HS-5 (cell line): ENCODE measurements around the gene STIL.
"Not testable (repeated sequence)": the region's sequence is repeated elsewhere in the genome, so short reads cannot be mapped to it uniquely, and the experiment has no call there.

Experiments
- DNase-seq: peaks from one replicate; pipeline ENCODE4 v3.0.0-alpha.2; 2012; ENCODE audit warnings: low read depth

The STIL gene

GRCh38 chr1:47319968-47320367 is 6.0 kb upstream of the STIL start:
- DNase-seq, result not testable (repeated sequence)

- DNase-seq, result peak; percentile 18
Measured at GRCh38 chr1:47317841-47318240, 3.9 kb upstream of the STIL start.

- no peak for DNase-seq
Measured at GRCh38 chr1:47309427-47309826, 4.5 kb downstream of the STIL start.

DNA sequence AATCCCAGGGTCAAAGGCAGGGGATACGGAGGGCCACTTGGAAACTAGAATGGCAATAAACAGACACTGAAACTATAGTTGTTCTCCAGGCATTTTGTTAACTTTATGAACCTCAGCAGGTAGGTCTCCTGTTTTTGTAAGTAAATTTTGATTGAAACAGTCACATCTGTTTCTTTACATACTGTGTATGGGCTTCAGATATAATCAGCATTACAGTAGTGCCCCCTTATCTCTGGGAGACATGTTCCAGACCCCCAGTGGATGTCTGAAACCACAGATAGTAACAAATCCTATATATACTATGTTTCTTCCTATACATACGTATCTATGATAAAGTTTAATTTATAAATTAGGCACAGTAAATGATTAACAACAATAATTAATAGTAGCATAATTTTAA is 11.5 kb downstream of the STIL start:
- no peak for DNase-seq

DNA sequence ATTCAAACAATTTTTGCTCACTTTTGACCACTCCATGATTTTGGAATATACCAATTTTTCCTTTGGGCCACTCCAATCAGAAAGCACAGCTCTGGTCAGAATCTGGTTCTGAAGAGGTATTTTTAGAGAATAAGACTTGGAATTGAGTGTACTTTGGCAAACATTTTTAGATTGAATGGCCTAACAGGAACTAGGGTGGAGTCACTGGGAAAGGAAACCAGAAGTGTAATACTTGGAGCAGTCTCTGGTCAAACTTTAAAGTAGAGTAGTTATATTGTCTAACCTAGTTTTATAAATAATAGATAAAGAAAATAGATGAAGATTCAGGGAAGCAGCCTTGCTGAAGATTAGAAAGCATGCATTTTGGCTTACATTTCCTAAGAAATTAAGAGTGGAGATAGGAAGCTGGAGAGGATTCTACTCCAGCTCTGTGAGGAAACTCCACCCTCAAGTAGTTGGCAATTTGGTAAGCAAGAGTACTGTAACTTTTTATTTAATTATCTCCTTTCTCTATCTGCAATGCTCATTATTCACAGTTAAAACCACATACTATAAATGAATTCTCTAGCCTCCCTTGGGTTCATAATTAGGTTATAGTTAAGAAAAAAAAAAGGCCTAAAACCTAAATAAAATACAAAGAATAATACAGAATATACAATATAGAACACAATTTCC is 15.8 kb downstream of the STIL start:
- no peak for DNase-seq

DNA sequence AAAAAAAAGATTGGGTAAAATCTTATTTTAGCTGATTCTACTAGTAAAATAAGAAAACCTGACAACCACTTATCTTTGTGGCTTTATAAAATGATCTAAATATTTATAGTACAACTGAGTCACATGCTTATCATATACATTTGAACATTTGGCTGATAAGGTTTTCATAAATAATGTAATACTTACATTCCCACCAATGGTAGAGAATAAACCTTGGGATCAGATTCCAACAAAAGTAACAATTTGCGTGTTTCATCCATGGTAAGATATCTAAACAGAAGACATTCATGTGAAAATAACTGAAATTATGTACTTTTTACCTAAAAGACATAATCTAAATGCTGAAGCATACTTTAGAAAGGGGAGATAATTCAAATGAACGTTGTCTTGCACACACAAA is 18.4 kb downstream of the STIL start:
- DNase-seq, result no peak

GRCh38 chr1:47294863-47295262 is 19.1 kb downstream of the STIL start:
- DNase-seq, result not testable (repeated sequence)

DNA sequence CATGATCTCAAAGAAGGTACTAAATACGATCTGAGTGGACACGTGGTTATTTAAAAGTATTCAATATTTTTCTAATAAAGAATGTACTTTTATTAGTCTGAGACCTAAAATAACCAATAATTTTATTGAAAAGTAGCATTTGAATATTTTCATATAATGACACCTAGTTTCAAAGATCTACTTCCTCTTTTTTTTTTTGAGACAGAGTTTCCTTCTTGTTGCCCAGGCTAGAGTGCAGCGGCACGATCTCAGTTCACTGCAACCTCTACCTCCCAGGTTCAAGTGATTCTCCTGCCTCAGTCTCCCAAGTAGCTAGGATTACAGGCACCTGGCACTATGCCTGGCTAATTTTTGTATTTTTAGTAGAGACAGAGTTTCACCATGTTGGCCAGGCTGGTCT is 25.8 kb downstream of the STIL start:
- DNase-seq, result not testable (repeated sequence)

DNA sequence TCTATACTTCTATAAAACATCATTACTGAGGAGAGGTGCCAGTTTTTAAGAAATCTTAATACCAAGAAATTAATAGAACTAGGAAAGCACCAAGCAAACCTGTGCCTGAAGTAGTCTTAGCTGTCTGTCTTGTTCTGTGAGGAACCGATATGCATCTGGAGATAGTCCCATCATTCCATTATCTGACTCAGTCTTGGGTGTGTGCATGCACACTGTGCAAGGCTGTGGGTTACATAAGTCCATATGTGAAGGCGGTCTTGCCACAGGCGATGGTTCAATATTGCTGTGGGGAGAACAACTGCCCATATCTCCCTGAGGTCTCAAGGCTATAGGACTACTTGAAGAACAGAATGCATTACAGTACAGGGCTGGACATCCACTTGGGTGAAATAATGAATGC is 33.8 kb downstream of the STIL start:
- DNase-seq, result no peak

DNA sequence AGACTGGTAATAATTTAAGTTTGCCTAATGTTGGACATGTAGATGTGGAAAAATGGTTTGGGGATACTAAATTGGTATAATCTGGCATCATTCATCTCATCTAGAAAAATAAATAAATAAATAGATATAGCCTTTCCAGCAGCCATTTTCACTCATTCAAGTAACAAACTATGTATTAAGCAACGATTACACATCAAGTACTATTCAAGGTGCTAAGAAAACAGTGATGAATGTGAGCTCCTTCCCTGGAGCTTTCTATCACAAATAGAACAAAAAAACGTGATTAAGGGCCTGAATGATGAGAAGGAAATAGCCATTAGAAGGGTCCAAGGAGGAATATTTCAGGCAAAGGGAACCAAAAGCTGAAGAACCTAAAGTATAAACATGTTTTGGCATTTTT is 37.1 kb downstream of the STIL start:
- DNase-seq, result no peak

DNA sequence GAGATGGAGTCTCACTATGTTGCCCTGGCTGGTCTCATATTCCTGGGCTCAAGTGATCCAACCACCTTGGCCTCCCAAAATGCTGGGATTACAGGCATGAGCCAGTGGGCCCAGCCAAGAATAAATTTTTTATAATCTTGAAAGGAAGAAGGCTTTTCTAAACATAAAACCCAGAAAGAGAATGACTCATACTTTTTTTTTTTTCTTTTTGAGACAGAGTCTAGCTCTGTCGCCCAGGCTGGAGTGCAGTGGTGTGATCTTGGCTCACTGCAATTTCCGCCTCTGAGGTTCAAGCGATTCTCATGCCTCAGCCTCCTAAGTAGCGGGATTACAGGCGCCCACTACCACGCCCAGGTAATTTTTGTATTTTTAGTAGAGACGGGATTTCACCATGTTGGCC is 38.1 kb downstream of the STIL start:
- not testable (repeated sequence) for DNase-seq

DNA sequence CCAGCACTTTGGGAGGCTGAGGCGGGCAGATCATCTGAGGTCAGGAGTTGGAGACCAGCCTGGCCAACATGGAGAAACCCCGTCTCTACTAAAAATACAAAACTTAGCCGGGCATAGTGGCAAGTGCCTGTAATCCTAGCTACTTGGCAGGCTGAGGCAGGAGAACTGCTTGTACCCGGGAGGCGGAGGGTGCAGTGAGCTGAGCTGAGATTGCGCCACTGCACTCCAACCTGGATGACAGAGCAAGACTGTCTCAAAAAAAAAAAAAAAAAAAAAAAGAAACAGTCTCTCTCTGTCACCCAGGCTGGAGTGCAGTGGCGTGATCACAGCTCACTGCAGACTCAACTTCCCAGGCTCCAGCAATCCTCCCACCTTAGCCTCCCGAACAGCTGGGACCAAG is 48.4 kb downstream of the STIL start:
- not testable (repeated sequence) for DNase-seq

DNA sequence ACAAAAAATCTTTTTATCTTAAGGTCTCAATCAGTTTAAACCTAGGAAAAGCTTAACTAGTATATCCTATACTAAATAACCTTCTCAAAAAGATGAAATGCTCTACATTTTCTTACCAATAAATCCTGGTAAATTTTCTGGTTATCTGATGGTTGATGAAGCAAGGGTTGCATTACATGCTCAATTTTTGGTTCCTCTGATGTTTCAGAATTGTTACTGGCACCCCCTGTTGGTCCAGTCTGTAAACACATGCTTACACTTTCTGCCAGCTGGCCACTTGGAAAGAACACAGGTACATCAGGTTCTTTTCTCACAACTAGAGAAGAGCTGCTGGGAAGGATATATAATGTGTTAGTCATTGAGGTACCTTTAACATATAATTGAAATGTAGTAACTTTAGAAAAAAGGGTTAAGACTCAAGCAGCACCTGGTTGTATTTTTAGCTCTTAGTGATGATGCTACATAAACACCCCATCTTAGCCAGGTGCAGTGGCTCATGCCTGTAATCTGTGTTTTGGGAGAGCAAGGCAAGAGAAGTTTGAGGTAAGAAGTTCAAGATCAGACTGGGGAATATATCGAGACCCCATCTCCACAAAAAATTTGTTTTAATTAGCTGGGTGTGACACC is 51.0 kb downstream of the STIL start:
- DNase-seq, result no peak

- DNase-seq, result no peak
Measured at GRCh38 chr1:47257224-47257623, 56.7 kb downstream of the STIL start.

- no peak for DNase-seq
Measured at GRCh38 chr1:47252795-47253194, 61.2 kb downstream of the STIL start.

DNA sequence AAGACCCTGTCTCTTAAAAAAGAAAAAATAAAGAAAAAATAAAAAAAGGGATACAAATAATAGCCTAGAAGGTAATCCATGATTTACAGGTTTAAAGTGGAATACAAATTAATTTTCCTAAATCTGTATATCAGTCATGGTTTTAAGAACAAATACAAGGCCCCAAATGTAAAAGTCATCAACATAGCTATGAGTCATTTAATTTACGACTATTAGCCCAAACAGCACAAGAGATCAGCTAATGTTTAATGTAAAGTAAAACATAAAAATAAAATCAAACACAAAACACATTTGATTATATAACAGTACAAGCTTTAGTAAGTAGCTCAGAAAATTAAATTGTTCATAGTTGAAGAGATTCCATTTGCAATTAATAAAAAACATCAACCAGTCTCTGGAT is 61.6 kb downstream of the STIL start:
- no peak for DNase-seq

DNA sequence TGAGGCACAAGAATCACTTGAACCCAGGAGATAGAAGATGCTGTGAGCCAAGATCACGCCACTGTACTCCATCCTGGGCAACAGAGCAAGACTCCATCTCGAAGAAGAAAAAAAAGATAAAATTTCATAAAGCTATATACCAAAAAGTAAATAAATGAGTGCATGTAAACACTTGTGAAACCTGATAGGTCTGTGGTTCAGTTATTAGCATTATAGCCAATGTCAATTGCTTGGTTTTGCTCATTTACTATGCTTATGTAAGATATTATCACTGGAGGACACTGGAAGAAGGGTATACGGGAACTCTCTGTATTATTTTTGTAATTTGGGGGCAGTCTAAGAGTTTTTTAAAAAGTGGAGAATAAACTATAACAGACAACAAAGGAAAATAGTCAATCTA is 64.2 kb downstream of the STIL start:
- no peak for DNase-seq

- DNase-seq, result no peak
Measured at GRCh38 chr1:47244339-47244862, 69.5 kb downstream of the STIL start.

- DNase-seq, result no peak
Measured at GRCh38 chr1:47243910-47244309, 70.0 kb downstream of the STIL start.

- DNase-seq, result no peak
Measured at GRCh38 chr1:47241114-47242113, 72.5 kb downstream of the STIL start.

GRCh38 chr1:47238935-47239592 is 74.9 kb downstream of the STIL start:
- DNase-seq, result no peak

DNA sequence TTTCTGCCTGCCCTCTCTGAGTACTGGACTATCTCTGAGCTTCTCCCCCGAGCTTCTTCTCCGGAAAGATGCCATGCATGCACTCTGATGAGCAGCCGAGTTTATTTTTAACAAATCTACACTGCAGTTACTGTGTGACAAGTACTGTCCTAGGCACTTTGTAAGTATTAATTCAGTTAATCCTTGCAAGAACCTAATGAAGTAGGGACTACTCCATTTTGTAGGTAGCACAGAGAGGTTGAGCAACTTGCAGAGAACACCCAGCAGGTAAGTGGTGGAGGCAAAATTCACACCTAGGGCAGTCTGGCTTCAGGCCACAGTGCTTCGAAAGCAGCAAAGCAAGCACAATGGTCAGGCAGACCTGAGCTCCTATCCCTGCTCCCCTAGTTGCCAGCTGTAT is 78.1 kb downstream of the STIL start:
- no peak for DNase-seq
